Left ventricle myocardium inferior (tissue), 1 donor: ENCODE data around the gene MMP15. TPM values are rescaled to one million over a fixed set of nuclear protein-coding genes. Genes with fewer than 3 reads are reported as not detected.
"Not testable (repeated sequence)": the region's sequence is repeated elsewhere in the genome, so short reads cannot be mapped to it uniquely, and the experiment has no call there.

Source experiments
- DNase-seq: peaks from one replicate; pipeline ENCODE4 v3.0.0-alpha.2; 2020
- H3K27ac ChIP-seq: fragments of 200-600 bp; replicated peaks from 2 replicates; pipeline ENCODE4 v1.8.0; 2021
- H3K27me3 ChIP-seq: fragments of 200-600 bp; 2 replicates; pipeline ENCODE4 v1.8.0; 2021; ENCODE audit warnings: low read depth
- H3K36me3 ChIP-seq: fragments of 200-600 bp; 2 replicates; pipeline ENCODE4 v1.8.0; 2021
- H3K4me1 ChIP-seq: fragments of 200-600 bp; 2 replicates; pipeline ENCODE4 v1.8.0; 2021
- H3K4me3 ChIP-seq: fragments of 200-600 bp; 2 replicates; pipeline ENCODE4 v1.8.0; 2021; ENCODE audit warnings: mild to moderate bottlenecking, moderate library complexity
- H3K9me3 ChIP-seq: fragments of 200-600 bp; replicated peaks from 2 replicates; pipeline ENCODE4 v1.8.0; 2021
- CTCF ChIP-seq: fragments of 200-600 bp; IDR thresholded peaks from 2 replicates; pipeline ENCODE4 v1.8.0; 2021; ENCODE audit warnings: antibody characterized with exemption, mild to moderate bottlenecking, borderline replicate concordance
- intact Hi-C: fragments of 100-400 bp; cut with micrococcal nuclease; formaldehyde crosslinking; loops from one replicate; pipeline ENCODE4 v1.11.0; 2022
- total RNA-seq: library from RNA; stranded (reverse); fragmentation: NEBNext Ultra II Directional; extraction: Animal tissue kit (Norgen Biotek cat#: 25700); gene quantifications from one replicate; pipeline ENCODE4 v1.2.1, GENCODE V29; 2021
- donor health status: DM: no; HTN: yes; CAD: no; lungs with severe emphysema.

The MMP15 gene
- total RNA-seq, 1 donor from 2014 or later, result 64.1 TPM

- H3K36me3 ChIP-seq, result no peaks in the 10 kb centered on the region
- no peak for TF ChIP-seq CTCF
- no peaks in the 10 kb centered on the region for H3K9me3 ChIP-seq
- peaks cover 28% of the 10 kb centered on the region for H3K4me1 ChIP-seq
- DNase-seq, result no peak
- intact Hi-C loops, result no loop called here
- no peak overlapping the region for H3K4me3 ChIP-seq
- no peak overlapping the region for H3K27ac ChIP-seq
- H3K27me3 ChIP-seq, result no peaks in the 10 kb centered on the region
Observed at GRCh38 chr16:58085171-58085570, 59.6 kb downstream of the MMP15 start.

- no peak for DNase-seq
- no peaks in the 10 kb centered on the region for H3K9me3 ChIP-seq
Observed at GRCh38 chr16:58085584-58086251, 60.2 kb downstream of the MMP15 start.

GRCh38 chr16:58086381-58087208, 61.0 kb downstream of the MMP15 start:
- no peaks in the 10 kb centered on the region for H3K9me3 ChIP-seq
- no peak for TF ChIP-seq CTCF
- no peak for DNase-seq

More at GRCh38 chr16:58085584-58086251, 60.2 kb downstream of the MMP15 start:
- H3K27ac ChIP-seq, result no peak overlapping the region
- H3K27me3 ChIP-seq, result no peaks in the 10 kb centered on the region
- no peaks in the 10 kb centered on the region for H3K36me3 ChIP-seq
- no peak for TF ChIP-seq CTCF
- intact Hi-C loops, result no loop called here
- peaks cover 23% of the 10 kb centered on the region for H3K4me1 ChIP-seq
- no peak overlapping the region for H3K4me3 ChIP-seq

GRCh38 chr16:58087209-58087913, 61.8 kb downstream of the MMP15 start:
- H3K27me3 ChIP-seq, result no peaks in the 10 kb centered on the region
- H3K36me3 ChIP-seq, result no peaks in the 10 kb centered on the region
- H3K27ac ChIP-seq, result no peak overlapping the region
- no peak for DNase-seq
- peaks cover 9% of the 10 kb centered on the region for H3K4me1 ChIP-seq
- no peak for TF ChIP-seq CTCF
- intact Hi-C loops, result no loop called here
- no peak overlapping the region for H3K4me3 ChIP-seq
- H3K9me3 ChIP-seq, result no peaks in the 10 kb centered on the region

More at GRCh38 chr16:58086381-58087208, 61.0 kb downstream of the MMP15 start:
- Histone ChIP-seq H3K36me3 (no peaks in the 10 kb centered on the region), H3K27me3 (no peaks in the 10 kb centered on the region), H3K4me1 (peaks cover 16% of the 10 kb centered on the region), H3K4me3 (no peak overlapping the region), H3K27ac (no peak overlapping the region)
- intact Hi-C loops, result no loop called here

- no peak overlapping the region for H3K27ac ChIP-seq
- no peaks in the 10 kb centered on the region for H3K27me3 ChIP-seq
- H3K9me3 ChIP-seq, result no peaks in the 10 kb centered on the region
- no peak for DNase-seq
- no peak overlapping the region for H3K4me3 ChIP-seq
- intact Hi-C loops, result no loop called here
- peaks cover 7% of the 10 kb centered on the region for H3K4me1 ChIP-seq
- H3K36me3 ChIP-seq, result no peaks in the 10 kb centered on the region
- no peak for TF ChIP-seq CTCF
Observed at GRCh38 chr16:58088091-58088490, 62.5 kb downstream of the MMP15 start.

GRCh38 chr16:58090396-58090795, 64.8 kb downstream of the MMP15 start:
- H3K4me1 ChIP-seq, result peaks cover 13% of the 10 kb centered on the region
- H3K9me3 ChIP-seq, H3K27me3 ChIP-seq, H3K27ac ChIP-seq, DNase-seq, intact Hi-C loops, H3K36me3 ChIP-seq, H3K4me3 ChIP-seq: not testable (repeated sequence)
